Kidney (tissue), 14 donors: ENCODE measurements around the gene AGBL4. TPM values are rescaled to one million over a fixed set of nuclear protein-coding genes. Genes with fewer than 3 reads are reported as not detected.

Experiments
- DNase-seq, 5 donors: peaks; one replicate each; pipeline ENCODE4 v3.0.0-alpha.2; 2013 to 2020
- FAIRE-seq: peaks from 2 replicates; lab custom pipeline; 2012; peaks lifted over from hg19 to GRCh38; lab: Jason Lieb, UNC
- H3K27ac ChIP-seq, 2 donors: one replicate each; pipeline ENCODE4 v1.7.0; 2013; ENCODE audit warnings: low read depth in 2 of 2, low read length in 2 of 2, inconsistent platforms in 1 of 2
- H3K27me3 ChIP-seq: one replicate; pipeline ENCODE4 v1.7.1; 2013; ENCODE audit warnings: low read length, inconsistent platforms; ENCODE audit not compliant: control insufficient read depth, insufficient read depth
- H3K36me3 ChIP-seq, 3 donors: one replicate each; pipeline versions ENCODE4 v1.7.0 to v1.7.1; 2013; ENCODE audit warnings: low read length in 3 of 3, control low read depth in 1 of 3, inconsistent platforms in 1 of 3; ENCODE audit not compliant: insufficient read depth in 3 of 3, control insufficient read depth in 2 of 3
- H3K4me1 ChIP-seq, 3 donors: one replicate each; pipeline versions ENCODE4 v1.7.0 to v1.7.1; 2013; ENCODE audit warnings: low read length in 3 of 3, inconsistent platforms in 1 of 3, low read depth in 1 of 3; ENCODE audit not compliant: control insufficient read depth in 2 of 3, insufficient read depth in 2 of 3
- H3K4me3 ChIP-seq, 3 donors: one replicate each; pipeline versions ENCODE4 v1.7.0 to v1.8.1; 2013; ENCODE audit warnings: low read length in 3 of 3, control low read depth in 1 of 3, inconsistent platforms in 1 of 3
- H3K9ac ChIP-seq, 3 donors: one replicate each; pipeline versions ENCODE4 v1.7.0 to v1.7.1; 2013; ENCODE audit warnings: low read length in 3 of 3, control low read depth in 1 of 3, inconsistent platforms in 1 of 3
- H3K9me3 ChIP-seq, 3 donors: one replicate each; pipeline versions ENCODE4 v1.7.0 to v1.7.1; 2013; ENCODE audit warnings: low read length in 3 of 3, control low read depth in 1 of 3, inconsistent platforms in 1 of 3; ENCODE audit not compliant: control insufficient read depth in 2 of 3, insufficient read depth in 1 of 3
- intact Hi-C: fragments of 100-400 bp; cut with DNase I; formaldehyde crosslinking; loops from one replicate; pipeline ENCODE4 v1.11.1; 2022
- polyA plus RNA-seq: library from polyadenylated mRNA; stranded (reverse); fragments of 350-450 nt; fragmentation: Illumina TruSeq; extraction: RNeasy Lipid Tissue Mini Kit (QIAGEN cat#74804); gene quantifications from one replicate; pipeline ENCODE4 v1.2.3, GENCODE V29; 2014; ENCODE audit warnings: low read depth, low replicate concordance; ENCODE audit not compliant: insufficient read depth
- total RNA-seq: library from RNA; stranded (reverse); fragmentation: NEBNext Ultra II Directional; extraction: Animal tissue kit (Norgen Biotek cat#: 25700); gene quantifications from one replicate; pipeline ENCODE4 v1.2.1, GENCODE V29; 2021
- TF ChIP-seq, protein P1 (sequence below): IDR thresholded peaks from 3 replicates; pipeline ENCODE4 v1.5.1; 2012; ENCODE audit warnings: mild to moderate bottlenecking, moderate library complexity, borderline replicate concordance; ENCODE audit not compliant: insufficient read depth; ENCODE audit errors: extremely low read depth
- donor health status: control.
- donor health status: control.
- donor health status: control.
- donor health status: control.
- donor health status: control.
- donor health status: DM: yes; HTN: yes; CAD: no.
- donor health status: Normal renal cell carcinoma (clear cell type).

AGBL4 gene
- total and polyA plus RNA-seq, 2 donors from 2014 or later: 1.5 to 2.7 TPM

DNA sequence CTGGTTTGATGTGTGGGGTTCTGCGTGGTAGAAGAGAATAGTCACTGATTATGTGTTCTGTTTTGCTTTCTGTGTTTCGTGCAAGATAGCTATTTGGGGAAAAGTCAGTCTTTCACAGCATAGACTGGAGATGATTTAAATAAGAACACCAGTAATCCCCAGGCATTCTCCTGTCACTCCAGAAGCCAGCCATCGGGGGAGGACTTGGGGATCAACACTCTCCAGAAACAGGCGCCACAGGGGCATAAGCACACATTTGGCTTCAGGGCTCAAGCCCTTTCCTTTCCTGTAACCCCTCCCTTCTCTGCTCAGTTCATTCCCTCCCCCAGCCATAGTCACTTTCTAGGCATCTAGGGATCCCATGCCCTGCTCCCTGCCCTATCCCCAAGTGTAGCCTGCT lies 1149.8 kb downstream of the AGBL4 start:
- no peak for FAIRE-seq
- H3K9ac ChIP-seq: no peak overlapping the region
- H3K27ac ChIP-seq: no peak overlapping the region
- DNase-seq: no peak
- peaks cover 0 to 9% (median 2%) of the 10 kb centered on the region in 3 donors for H3K4me1 ChIP-seq
- H3K27me3 ChIP-seq: no peaks in the 10 kb centered on the region
- H3K36me3 ChIP-seq: no peaks in the 10 kb centered on the region
- no peak overlapping the region for H3K4me3 ChIP-seq
- no peaks in the 10 kb centered on the region for H3K9me3 ChIP-seq
- intact Hi-C loops: no loop called here
- TF ChIP-seq, protein P1, sequence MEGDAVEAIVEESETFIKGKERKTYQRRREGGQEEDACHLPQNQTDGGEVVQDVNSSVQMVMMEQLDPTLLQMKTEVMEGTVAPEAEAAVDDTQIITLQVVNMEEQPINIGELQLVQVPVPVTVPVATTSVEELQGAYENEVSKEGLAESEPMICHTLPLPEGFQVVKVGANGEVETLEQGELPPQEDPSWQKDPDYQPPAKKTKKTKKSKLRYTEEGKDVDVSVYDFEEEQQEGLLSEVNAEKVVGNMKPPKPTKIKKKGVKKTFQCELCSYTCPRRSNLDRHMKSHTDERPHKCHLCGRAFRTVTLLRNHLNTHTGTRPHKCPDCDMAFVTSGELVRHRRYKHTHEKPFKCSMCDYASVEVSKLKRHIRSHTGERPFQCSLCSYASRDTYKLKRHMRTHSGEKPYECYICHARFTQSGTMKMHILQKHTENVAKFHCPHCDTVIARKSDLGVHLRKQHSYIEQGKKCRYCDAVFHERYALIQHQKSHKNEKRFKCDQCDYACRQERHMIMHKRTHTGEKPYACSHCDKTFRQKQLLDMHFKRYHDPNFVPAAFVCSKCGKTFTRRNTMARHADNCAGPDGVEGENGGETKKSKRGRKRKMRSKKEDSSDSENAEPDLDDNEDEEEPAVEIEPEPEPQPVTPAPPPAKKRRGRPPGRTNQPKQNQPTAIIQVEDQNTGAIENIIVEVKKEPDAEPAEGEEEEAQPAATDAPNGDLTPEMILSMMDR: no peak

DNA sequence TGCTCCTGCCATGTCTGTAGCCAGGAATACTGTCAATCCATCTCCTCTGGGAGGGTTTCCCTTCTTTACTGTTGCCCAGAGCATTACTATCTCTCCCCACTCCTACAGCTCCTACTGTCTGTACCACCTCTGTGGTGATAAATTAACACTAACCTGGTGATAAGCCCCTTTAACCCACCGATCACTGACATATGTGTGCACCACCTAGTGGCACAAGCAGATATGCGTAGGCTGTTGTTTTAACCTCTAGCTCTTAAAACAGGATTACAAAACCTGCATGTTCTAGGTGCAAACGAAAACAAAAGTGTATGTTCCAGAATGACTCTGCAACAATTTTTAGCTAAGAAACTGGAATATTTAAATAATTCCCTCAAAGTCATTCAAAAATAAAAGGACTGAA lies 1153.2 kb downstream of the AGBL4 start:
- DNase-seq: peak in 2 of 5 donors; percentile 17 to 37

DNA sequence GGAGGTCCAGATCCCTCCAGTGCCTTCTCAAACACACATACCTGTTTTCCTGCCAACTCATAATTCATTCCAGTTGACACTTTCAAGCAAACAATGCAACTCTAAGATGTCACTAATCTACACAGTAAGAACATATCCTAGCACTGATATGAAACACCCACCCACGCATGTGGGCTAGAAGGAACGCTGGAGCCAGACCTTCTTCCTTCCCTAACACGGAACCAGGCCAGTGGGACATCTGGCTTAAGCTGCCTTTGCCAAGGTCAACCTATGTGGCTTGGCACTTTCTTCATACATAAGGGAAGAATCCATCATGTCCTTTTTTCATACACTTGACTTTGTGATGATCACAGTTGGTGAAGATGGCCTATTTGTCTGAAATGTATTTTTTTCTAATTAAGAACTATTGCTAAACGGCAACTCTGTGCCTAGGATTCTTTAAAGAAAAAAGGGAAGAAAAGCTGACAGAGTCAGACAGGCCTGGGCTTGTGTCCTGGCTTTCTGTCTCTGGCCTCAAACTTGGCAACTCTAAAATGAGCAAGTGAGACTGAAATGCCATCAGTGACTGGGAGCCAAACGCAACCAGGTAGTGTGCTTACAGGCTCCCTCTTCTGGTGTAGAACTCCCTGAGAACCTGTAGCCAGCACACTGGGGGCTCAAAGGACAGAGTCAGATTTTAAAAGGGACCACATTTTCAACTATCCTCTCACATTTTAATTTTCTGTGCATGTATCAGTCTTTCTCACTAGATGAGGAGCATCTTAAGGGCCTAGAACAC lies 1154.4 kb downstream of the AGBL4 start:
- no peak for FAIRE-seq

More for the DNA sequence above, 1153.2 kb downstream of the AGBL4 start:
- TF ChIP-seq, protein P1: peak; percentile 60
- no peak for FAIRE-seq
- H3K4me3 ChIP-seq: no peak overlapping the region
- no peak overlapping the region for H3K9ac ChIP-seq
- H3K4me1 ChIP-seq: peaks cover 0 to 9% (median 2%) of the 10 kb centered on the region in 3 donors
- no peaks in the 10 kb centered on the region for H3K36me3 ChIP-seq
- no peaks in the 10 kb centered on the region for H3K27me3 ChIP-seq
- H3K9me3 ChIP-seq: no peaks in the 10 kb centered on the region
- no peak overlapping the region for H3K27ac ChIP-seq
- intact Hi-C loops: no loop called here

More for the DNA sequence above, 1154.4 kb downstream of the AGBL4 start:
- DNase-seq: no peak
- Histone ChIP-seq H3K36me3 (no peaks in the 10 kb centered on the region), H3K4me1 (peaks cover 0 to 9% (median 2%) of the 10 kb centered on the region in 3 donors), H3K4me3 (no peak overlapping the region), H3K27me3 (no peaks in the 10 kb centered on the region), H3K27ac (no peak overlapping the region), H3K9me3 (no peaks in the 10 kb centered on the region), H3K9ac (no peak overlapping the region)
- TF ChIP-seq, protein P1: peak; percentile 23
- intact Hi-C loops: no loop called here
